ENCODE measurements around the gene MYG1.
A peak's percentile ranks its signal among the peaks of the same experiment; 100 is the strongest.
"Not testable (repeated sequence)": the region's sequence is repeated elsewhere in the genome, so short reads cannot be mapped to it uniquely, and the experiment has no call there.

The MYG1 gene

GRCh38 chr12:53330671-53331070, 31.2 kb downstream of the MYG1 start:
- DNase-seq, result no peak

- not testable (repeated sequence) for DNase-seq
These were observed 32.8 kb downstream of the MYG1 start for GRCh38 chr12:53332339-53332738.

DNA sequence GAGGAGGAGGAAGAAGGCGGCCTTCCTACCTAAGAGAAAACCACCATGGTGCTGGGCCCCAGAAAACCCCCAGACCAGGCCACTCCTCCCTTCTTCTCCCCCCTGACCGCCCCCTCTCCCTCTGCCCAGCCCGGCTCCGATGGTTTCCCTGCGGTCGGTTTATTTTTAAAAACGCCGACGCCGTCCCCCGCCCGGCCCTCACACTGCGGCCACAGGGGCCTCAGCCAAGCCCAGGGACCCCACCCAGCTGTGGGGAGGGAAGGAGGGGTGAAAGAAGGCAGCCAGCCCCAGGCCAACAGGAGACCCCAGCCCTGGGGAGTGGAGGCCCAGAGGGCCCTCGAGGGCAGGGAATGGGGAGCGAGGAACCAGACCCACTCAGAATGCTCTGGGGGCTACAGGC, 33.2 kb downstream of the MYG1 start:
- no peak for DNase-seq

DNA sequence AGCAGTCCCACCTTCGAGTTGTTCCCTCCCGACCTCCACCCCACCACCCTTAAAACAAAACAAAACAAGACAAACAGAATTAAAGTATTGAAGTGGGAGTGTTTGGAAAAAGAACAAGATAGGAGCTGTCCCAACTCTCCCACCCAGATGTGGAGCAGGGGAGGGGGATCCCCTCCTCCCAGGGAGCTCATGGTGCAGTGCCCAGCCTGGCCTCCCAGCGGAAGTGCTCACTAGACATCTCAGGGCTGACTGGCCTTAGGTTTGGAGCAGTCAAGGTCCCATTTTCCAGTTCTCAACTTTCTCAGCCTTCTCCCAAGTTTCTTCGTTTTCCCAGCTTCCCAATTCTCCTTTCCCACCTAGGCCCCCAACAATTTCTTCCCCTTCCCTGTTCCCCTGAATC, 33.8 kb downstream of the MYG1 start:
- DNase-seq, result no peak

- no peak for DNase-seq
These were observed 34.4 kb downstream of the MYG1 start for GRCh38 chr12:53333845-53334244.

DNA sequence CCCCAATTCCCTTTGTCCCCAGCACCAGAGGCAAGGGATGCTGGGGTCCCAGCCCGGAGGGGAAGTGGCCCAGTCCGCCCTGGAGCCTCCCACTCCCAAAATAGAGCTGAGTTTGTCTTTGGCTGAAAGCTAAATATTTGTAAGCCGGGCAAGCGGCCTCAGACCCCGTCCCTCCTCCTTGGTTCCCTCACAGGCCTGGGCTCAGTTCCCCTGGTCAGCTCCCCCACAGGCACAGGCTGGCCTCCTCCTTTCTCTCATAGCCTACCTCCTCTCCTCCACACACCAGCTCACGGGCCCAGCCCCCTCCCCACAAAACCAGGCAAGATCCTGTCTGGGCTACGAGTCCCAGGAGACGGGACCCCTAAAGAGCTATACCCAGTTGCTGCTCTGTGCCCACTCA, 35.3 kb downstream of the MYG1 start:
- no peak for DNase-seq

DNA sequence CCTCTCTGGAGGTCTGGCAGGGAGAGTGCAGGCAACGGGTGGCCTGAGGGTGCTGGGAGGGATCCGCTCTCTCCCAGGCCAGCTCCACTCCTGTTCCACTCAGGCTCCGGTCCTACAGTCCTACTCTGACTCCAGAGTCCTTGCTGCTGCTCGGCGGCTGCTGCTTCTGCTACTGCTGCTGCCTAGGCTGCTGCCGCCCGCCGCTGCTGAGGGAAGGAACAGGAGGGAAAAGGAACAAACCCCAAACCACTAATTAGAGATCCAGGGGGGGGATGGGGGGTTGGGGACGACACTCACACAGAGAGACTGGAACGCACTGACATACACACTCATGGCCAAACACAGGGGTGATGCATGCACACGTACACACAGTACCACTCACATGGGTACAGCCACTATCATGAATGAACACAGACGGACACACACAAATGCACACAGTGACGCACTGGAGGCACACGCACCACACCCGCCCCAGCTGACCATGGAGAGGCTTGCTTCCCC, 36.7 kb downstream of the MYG1 start, which contains the start of gene SP7:
Gene SP7 (minus strand): TSS at position 174 of the 501 bp plus-strand sequence. CDS start 708 bp downstream, outside the sequence.
- DNase-seq, result no peak

- no peak for DNase-seq
These were observed 38.5 kb downstream of the MYG1 start for GRCh38 chr12:53338017-53338416.

DNA sequence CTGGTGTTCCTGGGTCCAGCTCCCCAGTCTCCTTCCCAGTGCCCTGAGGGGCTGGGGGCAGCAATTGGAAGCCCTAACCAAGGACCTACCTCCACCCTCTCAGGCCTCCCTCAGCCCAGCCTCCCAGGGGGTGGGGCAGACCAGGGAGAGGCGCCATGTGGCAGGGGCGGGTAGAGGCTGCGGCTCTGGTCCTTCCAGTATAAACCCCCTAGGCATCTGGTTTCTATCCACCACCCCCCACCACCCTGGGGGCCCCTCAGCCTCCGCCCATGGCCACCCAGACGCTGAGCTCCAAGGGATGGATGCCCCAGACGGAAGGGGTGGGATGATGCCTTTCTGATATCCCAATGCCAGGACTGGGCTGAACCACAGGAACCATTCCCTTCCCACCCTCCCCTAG, 39.4 kb downstream of the MYG1 start:
- no peak for DNase-seq

GRCh38 chr12:53340398-53340797, 40.9 kb downstream of the MYG1 start:
- no peak for DNase-seq

DNA sequence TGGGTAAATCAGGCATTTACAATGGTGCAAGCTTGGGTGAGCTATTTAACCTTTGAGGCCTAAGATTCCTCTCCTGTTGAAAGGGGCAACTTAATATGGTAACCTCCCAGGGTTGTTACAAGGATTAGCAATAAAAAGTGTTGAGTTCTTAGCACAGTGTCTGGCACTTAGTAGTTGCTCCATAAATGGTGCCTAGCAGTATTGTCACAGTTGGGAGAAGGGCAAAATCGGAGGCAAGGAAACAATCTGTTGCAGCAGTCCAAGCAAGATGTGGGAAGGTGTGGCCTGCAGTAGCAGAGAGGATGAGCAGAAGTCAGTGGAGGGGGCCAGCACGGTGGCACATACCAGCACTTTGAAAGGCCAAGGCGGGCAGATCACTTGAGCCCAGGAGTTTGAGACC, 44.0 kb downstream of the MYG1 start:
- no peak for DNase-seq

GRCh38 chr12:53343969-53344368, 44.5 kb downstream of the MYG1 start:
- DNase-seq, result no peak

GRCh38 chr12:53344487-53344823, 45.0 kb downstream of the MYG1 start:
- DNase-seq, result no peak

DNA sequence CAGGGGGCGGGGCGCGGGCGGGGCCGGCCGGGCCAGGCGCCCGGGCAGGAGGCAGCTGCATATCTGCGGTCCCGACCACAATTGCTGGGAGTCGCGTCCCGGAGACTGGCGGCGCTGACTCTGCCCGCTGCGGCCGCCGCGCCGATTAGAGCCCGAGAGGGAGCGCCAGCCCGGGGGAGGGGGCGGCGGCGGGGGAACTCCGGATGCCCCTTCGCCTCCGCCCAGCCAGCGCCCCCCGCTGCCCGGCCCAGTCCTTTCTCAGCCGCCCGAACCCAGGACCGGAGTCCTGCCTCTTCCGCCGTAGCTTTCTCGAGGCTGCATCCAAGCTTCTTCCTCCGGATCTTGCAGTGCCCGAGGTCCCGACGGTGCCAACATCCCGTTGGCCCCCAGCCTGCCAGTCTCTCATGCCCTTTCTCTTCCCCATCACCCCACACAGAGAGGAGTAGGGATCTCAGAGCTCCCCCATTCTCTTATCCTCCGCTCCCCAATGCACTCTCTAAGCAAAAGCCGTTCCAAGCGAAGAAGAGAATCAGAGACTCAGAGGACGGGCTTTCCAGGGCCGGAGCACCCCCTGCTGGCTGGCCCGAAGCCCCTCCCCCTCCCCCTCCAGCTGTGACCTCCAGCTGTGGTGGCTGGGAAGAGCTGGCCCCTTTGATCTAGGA, 45.5 kb downstream of the MYG1 start:
- peak; percentile 73 for DNase-seq

DNA sequence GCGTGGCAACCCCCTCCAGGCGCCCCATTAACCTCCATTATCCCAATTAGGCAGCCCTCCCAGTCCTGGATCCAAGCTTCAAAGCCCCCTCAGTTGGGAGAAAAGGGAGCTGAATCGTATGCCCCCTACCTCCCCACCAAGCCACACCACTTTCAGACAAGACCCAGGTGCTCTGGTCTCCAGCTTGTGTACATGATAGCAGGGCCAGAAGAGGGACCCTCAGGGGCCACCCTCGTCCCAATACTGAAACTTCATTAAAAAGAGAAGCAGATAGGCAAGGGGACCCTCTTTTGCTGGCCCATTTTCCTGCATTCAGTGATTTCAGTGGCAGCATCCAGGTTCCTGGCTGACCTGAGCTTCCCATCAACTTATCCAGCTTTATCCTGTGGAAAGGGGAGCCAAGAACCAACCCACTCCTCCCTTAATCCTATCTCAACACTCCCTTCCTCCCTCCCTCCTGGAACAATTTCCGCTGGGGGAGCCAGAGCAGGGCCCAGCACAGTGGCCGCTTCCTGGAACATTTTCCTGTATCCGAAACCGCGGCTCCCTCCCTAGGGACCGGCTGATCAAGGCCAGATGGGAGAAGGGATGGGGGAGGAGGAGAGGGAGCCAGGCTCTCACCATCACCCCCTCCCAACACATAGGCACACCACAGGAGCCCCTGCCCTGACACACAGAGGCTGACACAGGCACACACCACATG, 46.1 kb downstream of the MYG1 start:
- DNase-seq, result no peak

DNA sequence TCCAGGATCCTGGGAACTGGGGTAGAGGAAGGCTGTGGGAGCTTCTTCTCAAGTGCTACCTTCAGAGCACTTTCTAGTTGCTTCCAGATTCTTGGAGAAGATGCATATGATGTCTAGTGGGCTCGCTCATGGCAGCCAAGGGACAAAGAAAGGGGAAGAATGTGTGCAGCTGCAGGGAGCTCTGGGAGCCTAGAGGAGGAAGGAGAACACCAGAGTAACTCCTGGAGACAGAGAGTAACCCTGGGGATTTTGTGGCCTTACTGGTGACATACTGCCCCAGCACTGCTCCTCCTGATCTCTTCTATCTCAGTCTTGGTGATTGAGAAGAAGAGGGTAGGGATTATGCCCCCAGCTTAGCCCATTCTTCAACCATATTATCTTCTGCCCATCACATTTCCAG, 47.0 kb downstream of the MYG1 start:
- no peak for DNase-seq

DNA sequence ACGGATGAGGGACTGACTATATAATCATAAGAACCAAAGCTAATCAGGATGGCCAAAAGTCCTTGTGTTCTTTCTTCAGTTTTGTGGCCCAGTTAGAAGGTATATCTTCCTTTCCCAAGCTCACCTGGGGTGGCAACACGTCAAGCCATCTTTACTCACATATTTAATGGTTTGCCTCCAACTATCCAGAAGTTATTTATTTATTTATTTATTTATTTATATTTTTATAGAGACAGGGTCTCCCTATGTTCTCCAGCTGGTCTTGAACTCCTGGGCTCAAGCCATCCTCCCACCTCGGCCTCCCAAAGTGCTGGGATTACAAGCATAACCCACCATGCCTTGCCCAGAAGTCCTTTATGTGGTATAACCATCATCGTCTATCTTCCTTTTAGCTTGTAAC, 48.4 kb downstream of the MYG1 start:
- DNase-seq, result no peak

GRCh38 chr12:53352331-53353256, 53.1 kb downstream of the MYG1 start:
- peak; percentile 79 for DNase-seq

GRCh38 chr12:53353257-53353655, 53.8 kb downstream of the MYG1 start:
- DNase-seq, result no peak

GRCh38 chr12:53355121-53355520, 55.6 kb downstream of the MYG1 start:
- DNase-seq, result no peak

All from activated naive CD4-positive, alpha-beta T cell treated with anti-CD3 and anti-CD28 coated beads, Interleukin-2, amount 50 U/mL, for 16 hours (primary cell).